ENCODE data around the gene VEGFC. TPM values are rescaled to one million over a fixed set of nuclear protein-coding genes. Genes with fewer than 3 reads are reported as not detected.

Gene VEGFC
- total RNA-seq, 1 donor from 2014 or later: 7.5 TPM

- Histone ChIP-seq H3K27ac (replicated peaks) (no peak overlapping the region), H3K4me1 (no peaks in the 10 kb centered on the region), H3K36me3 (no peaks in the 10 kb centered on the region), H3K9me3 (replicated peaks) (peaks cover 12% of the 10 kb centered on the region), H3K4me3 (no peak overlapping the region), H3K27me3 (ENCODE audit: low read depth) (no peaks in the 10 kb centered on the region)
- TF ChIP-seq CTCF (IDR thresholded peaks at IDR 0.05; ENCODE audit: borderline replicate concordance): no peak
- intact Hi-C loops (cut with micrococcal nuclease): no loop called here
- DNase-seq: no peak
Observed at GRCh38 chr4:176806778-176807375, 14.2 kb upstream of the VEGFC start.

- Histone ChIP-seq H3K9me3 (replicated peaks) (peaks cover 12% of the 10 kb centered on the region), H3K4me3 (no peak overlapping the region), H3K36me3 (no peaks in the 10 kb centered on the region), H3K27ac (replicated peaks) (no peak overlapping the region), H3K27me3 (ENCODE audit: low read depth) (no peaks in the 10 kb centered on the region), H3K4me1 (no peaks in the 10 kb centered on the region)
- intact Hi-C loops (cut with micrococcal nuclease): no loop called here
- DNase-seq: no peak
- no peak for TF ChIP-seq CTCF (IDR thresholded peaks at IDR 0.05; ENCODE audit: borderline replicate concordance)
Observed at GRCh38 chr4:176805155-176805554, 12.4 kb upstream of the VEGFC start.

GRCh38 chr4:176800891-176801534 is 8.3 kb upstream of the VEGFC start:
- no peaks in the 10 kb centered on the region for H3K36me3 ChIP-seq
- no peaks in the 10 kb centered on the region for H3K4me1 ChIP-seq
- no peaks in the 10 kb centered on the region for H3K9me3 ChIP-seq (replicated peaks)
- H3K27me3 ChIP-seq (ENCODE audit: low read depth): no peaks in the 10 kb centered on the region
- H3K4me3 ChIP-seq: no peak overlapping the region
- intact Hi-C loops (cut with micrococcal nuclease): no loop called here
- no peak for DNase-seq
- no peak for TF ChIP-seq CTCF (IDR thresholded peaks at IDR 0.05; ENCODE audit: borderline replicate concordance)
- no peak overlapping the region for H3K27ac ChIP-seq (replicated peaks)

- no peaks in the 10 kb centered on the region for H3K4me1 ChIP-seq
- H3K27ac ChIP-seq (replicated peaks): no peak overlapping the region
- H3K4me3 ChIP-seq: no peak overlapping the region
- DNase-seq: no peak
- no peak for TF ChIP-seq CTCF (IDR thresholded peaks at IDR 0.05; ENCODE audit: borderline replicate concordance)
- H3K9me3 ChIP-seq (replicated peaks): no peaks in the 10 kb centered on the region
- no peaks in the 10 kb centered on the region for H3K36me3 ChIP-seq
- intact Hi-C loops (cut with micrococcal nuclease): loop anchor here (10.0 kb wide), 1 partner anchor 415 kb away; no protein-coding TSS in a partner anchor
- no peaks in the 10 kb centered on the region for H3K27me3 ChIP-seq (ENCODE audit: low read depth)
Observed at GRCh38 chr4:176799653-176800052, 6.9 kb upstream of the VEGFC start.

- no peak for TF ChIP-seq CTCF (IDR thresholded peaks at IDR 0.05; ENCODE audit: borderline replicate concordance)
- Histone ChIP-seq H3K27me3 (ENCODE audit: low read depth) (no peaks in the 10 kb centered on the region), H3K36me3 (no peaks in the 10 kb centered on the region), H3K9me3 (replicated peaks) (no peaks in the 10 kb centered on the region), H3K4me3 (no peak overlapping the region), H3K4me1 (peaks cover under 1% of the 10 kb centered on the region), H3K27ac (replicated peaks) (no peak overlapping the region)
- no peak for DNase-seq
- intact Hi-C loops (cut with micrococcal nuclease): loop anchor here (10.0 kb wide), 1 partner anchor 414 kb away; no protein-coding TSS in a partner anchor
Observed at GRCh38 chr4:176798540-176798939, 5.8 kb upstream of the VEGFC start.

Measured in left ventricle myocardium inferior (tissue), 1 donor.